HUDEP-2 (cell line): ENCODE results near the gene OCA2.
"Not testable (repeated sequence)": the region's sequence is repeated elsewhere in the genome, so short reads cannot be mapped to it uniquely, and the experiment has no call there.

Experiments used
- DNase-seq, 76 experiments: peaks; one replicate each; lab custom pipeline; 2025; ENCODE audit not compliant: unreplicated experiment in 76 of 76; lab: John Stamatoyannopoulos, UW

Gene OCA2

DNA sequence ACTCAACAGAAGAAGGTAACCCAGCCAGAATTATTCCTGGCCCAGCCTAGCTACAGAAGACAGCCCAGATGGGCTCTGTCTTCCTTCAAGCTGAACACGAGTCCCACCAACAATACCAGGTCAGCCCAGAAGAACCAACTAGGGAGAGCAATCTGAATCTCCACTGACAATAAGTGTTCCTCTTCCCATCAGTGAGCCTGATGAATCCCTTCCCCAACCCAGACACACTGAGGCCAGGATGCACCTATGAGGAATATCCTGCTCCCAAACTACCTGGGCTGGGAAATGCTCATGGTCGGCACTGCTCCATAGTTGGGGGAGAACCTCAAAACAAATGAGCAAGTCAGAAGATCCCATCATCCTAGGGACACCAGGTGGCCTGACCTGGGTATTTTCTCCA is 351.1 kb downstream of the OCA2 start:
- DNase-seq = no peak

- no peak for DNase-seq
These were observed 352.6 kb downstream of the OCA2 start for GRCh38 chr15:27746401-27746955.

DNA sequence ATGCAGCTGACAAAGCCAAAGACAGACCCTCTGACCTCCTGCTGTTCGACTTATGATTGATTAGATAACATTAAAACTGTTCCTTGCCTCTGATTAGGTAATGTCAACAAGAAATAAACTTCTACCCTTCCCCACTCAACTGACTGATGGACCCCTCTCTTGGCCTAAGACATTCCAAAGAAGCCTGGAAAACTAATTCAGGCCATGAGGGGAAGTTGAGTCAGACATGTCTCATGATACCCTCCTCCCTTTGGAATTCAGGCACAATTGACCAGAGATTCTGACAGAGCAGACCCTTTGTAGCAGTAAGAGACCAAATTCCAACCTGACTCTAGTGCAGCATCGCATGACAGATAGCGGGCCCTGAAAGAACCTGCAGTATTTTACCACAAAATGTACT is 354.5 kb downstream of the OCA2 start:
- DNase-seq = no peak

DNA sequence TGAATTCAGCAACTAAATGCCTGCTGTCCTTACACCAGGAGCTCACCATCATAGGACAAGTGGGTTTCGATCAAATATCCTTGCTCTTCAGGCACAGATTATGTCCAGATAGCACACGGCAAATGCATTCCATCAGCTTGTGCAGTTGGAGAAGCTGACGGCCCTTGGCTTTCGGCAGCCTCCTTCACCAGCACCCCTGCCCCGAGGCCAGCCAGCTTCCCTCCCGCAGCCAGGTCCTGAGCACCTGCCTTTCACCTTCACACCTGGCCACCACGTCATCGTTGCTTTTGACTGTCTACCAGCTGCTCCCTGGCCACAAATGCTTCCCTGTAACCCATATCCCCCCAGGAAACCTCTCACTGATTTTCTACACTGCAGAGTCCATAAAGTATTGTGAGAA is 355.5 kb downstream of the OCA2 start:
- no peak for DNase-seq

DNA sequence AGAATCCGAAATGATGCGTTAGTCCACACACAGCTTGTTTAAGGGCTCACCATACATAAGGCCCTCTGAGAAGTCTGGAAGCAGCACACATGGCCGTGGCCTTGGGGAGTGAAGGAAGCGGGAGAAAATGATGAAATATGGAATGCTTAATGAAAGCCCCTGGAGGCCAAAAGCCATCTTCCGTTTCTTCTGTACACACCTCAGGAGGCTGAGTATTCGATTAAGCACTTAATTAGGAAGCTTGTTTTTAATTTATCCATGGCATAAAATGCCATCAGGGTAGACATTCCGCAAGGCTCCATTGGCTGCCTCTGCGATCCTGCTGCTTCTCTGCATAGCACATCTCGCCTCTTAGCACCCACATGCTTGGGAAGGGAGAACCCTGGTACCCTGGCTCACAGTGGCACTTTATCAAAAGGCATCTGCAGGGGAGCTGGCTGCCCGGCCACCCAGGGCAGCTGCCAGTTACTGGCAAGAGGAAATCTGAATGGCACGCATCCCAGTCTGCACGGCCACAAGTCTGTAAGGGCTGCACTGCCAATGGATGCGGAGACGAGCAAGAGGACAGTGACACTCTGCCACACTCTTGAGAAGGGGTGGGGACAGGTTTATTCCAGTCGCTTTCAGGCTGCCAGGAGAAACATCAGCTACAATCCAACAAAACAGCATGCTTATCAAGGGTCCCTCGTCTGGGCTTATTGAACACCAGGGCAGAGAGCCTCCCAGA is 356.2 kb downstream of the OCA2 start:
- DNase-seq = no peak

GRCh38 chr15:27741226-27741860 is 357.8 kb downstream of the OCA2 start:
- DNase-seq = no peak

DNA sequence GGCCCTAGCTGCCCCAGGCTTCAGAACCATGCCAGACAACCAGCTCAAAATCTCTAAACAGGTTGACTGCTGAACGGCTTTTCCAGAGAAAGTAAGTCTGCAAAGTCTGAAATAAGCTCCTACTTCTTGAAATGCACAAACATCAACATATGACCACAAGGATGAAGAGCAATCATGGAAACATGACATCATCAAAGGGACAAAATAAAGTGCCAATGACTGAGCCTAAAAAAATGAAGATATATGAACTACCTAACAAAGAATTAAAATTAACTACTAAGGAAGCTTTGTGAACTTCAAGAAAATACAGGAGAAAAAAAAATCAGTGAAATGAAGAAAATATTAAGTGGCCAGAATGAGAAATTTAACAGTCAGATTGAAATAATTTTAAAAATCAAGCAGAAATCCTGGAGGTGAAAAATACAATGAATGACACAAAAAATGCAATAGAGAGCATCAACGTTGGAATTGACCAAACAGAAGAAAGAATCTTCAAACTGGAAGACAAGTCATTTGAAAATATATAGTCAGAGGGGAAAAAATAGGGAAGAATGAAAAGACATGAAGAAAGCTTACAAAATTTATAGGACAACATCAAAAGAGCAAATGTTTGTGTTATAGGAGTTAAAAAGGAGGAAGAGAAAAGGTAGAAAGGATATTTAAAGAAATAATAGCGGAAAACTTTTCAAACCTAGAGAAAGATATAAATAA is 364.2 kb downstream of the OCA2 start:
- DNase-seq = no peak

DNA sequence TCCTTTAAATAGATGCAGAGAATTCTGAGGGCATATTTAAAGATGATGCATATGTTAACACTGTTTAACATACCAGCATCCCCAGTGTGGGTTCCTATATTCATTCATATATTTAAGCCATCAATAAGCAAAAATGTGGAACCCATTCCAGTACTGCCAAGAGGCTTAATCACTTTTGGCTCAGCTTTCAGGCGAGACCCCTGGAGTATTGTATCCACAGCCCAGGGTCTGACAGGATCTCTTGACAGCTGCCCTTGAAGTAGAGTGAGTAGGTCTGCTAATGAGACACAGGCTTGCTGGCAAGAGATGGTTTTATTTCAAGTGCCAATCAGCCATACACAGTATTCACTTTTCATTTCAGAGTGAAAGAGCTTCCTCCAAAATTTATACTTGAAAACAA is 367.3 kb downstream of the OCA2 start:
- DNase-seq = no peak

GRCh38 chr15:27730868-27731267 is 368.2 kb downstream of the OCA2 start:
- no peak for DNase-seq

GRCh38 chr15:27725731-27726130 is 373.4 kb downstream of the OCA2 start:
- no peak for DNase-seq

DNA sequence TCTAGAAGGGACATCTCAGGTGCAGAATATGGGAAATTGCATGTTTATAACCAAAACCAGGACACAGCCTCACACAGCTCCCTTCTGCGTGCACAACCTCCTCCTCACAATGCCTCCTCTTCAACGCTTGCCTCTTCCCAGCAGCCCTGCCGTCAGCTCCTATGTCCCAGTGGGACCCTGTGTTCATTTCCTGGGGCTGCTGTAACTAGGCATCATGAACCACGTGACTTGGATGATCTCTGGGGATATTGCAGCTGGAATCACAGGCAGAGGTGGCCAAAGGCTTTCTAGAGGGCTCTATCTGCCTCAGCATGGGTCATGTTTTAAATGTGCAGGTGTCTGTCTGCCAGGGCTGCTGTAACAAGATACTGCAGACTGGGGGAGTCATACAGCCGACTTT is 375.3 kb downstream of the OCA2 start:
- DNase-seq = no peak

GRCh38 chr15:27722102-27722501 is 377.0 kb downstream of the OCA2 start:
- no peak for DNase-seq

GRCh38 chr15:27714675-27715074 is 384.4 kb downstream of the OCA2 start:
- DNase-seq = no peak

- not testable (repeated sequence) for DNase-seq
These were observed 385.3 kb downstream of the OCA2 start for GRCh38 chr15:27713850-27714249.

GRCh38 chr15:27707257-27707656 is 391.9 kb downstream of the OCA2 start:
- no peak for DNase-seq

- DNase-seq = no peak
These were observed 392.8 kb downstream of the OCA2 start for GRCh38 chr15:27706300-27706699.

DNA sequence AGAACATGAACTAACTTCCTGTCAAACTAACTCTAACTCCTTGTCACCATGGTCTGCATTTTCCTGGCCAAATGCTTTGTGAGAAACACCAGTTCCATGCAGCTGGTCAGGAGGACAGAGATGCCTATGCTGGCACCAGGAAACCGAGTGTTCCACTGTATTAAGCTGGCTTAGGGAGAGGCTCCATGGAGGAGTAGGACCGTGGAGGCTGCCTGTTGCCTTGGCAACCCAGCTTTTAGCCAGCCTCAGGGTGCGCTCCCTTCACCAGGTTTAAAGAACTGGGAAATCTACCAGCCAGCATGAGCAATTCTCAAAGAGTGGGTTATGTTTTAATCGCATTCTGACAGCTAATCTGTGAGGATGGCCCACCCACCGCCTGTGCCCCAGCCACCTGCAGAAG is 394.1 kb downstream of the OCA2 start:
- no peak for DNase-seq
